Fibroblast of lung (primary cell): Measurements from ENCODE around the gene LRRC42. TPM values are rescaled to one million over a fixed set of nuclear protein-coding genes. Genes with fewer than 3 reads are reported as not detected.

Experiments
- DNase-seq, 2 donors: peaks; one replicate each; pipeline versions ENCODE4 v3.0.0 to v3.0.0-alpha.2; 2010; ENCODE audit warnings: low read depth in 2 of 2
- H2AFZ ChIP-seq: 2 replicates; pipeline ENCODE4 v1.5.1; 2012; ENCODE audit warnings: low read length, control low read depth, inconsistent platforms
- H3K27ac ChIP-seq: 2 replicates; pipeline ENCODE4 v1.5.1; 2011; ENCODE audit warnings: low read length, control low read depth; ENCODE audit not compliant: insufficient read depth
- H3K27me3 ChIP-seq: 2 replicates; pipeline ENCODE4 v1.5.1; 2011; ENCODE audit warnings: mild to moderate bottlenecking, low read length; ENCODE audit not compliant: control insufficient read depth, insufficient read depth
- H3K36me3 ChIP-seq: 2 replicates; pipeline ENCODE4 v1.5.1; 2011; ENCODE audit warnings: low read length; ENCODE audit not compliant: control insufficient read depth, insufficient read depth
- H3K4me1 ChIP-seq: 2 replicates; pipeline ENCODE4 v1.5.1; 2011; ENCODE audit warnings: low read length; ENCODE audit not compliant: control insufficient read depth, insufficient read depth; ENCODE audit errors: extremely low read depth
- H3K4me2 ChIP-seq: 2 replicates; pipeline ENCODE4 v1.5.1; 2011; ENCODE audit warnings: low read length, control low read depth; ENCODE audit not compliant: insufficient read depth; ENCODE audit errors: extremely low read depth
- H3K4me3 ChIP-seq, 4 experiments: fragments of 200-600 bp in 1 of 4; sonication (generic) in 1 of 4; replicated peaks in 1 of 4; 2 replicates each; pipeline ENCODE4 v1.5.1; 2011 to 2016; ENCODE audit warnings: low read length in 4 of 4, low read depth in 3 of 4, mild to moderate bottlenecking in 3 of 4, control low read depth in 2 of 4, inconsistent platforms in 1 of 4, mixed read lengths in 1 of 4; ENCODE audit not compliant: insufficient read depth in 1 of 4; ENCODE audit errors: control extremely low read depth in 1 of 4
- H3K79me2 ChIP-seq: 2 replicates; pipeline ENCODE4 v1.5.1; 2012; ENCODE audit warnings: mild to moderate bottlenecking, low read length, inconsistent platforms; ENCODE audit not compliant: control insufficient read depth, insufficient read depth
- H3K9ac ChIP-seq: 2 replicates; pipeline ENCODE4 v1.5.1; 2011; ENCODE audit warnings: mild to moderate bottlenecking, low read length, control low read depth; ENCODE audit not compliant: insufficient read depth
- H3K9me3 ChIP-seq: 2 replicates; pipeline ENCODE4 v1.5.1; 2012; ENCODE audit warnings: low read depth, low read length; ENCODE audit not compliant: control insufficient read depth, insufficient read depth
- H4K20me1 ChIP-seq: 2 replicates; pipeline ENCODE4 v1.5.1; 2011; ENCODE audit warnings: low read length; ENCODE audit not compliant: control insufficient read depth, insufficient read depth; ENCODE audit errors: extremely low read depth
- CTCF ChIP-seq, 2 donors: IDR thresholded peaks in 1 of 2; conservative IDR thresholded peaks in 1 of 2; 1 replicate in 1 of 2; 2 replicates in 1 of 2; pipeline ENCODE4 v1.5.1; 2011 to 2012; ENCODE audit warnings: low read length in 2 of 2, control low read depth in 1 of 2, inconsistent platforms in 1 of 2, low read depth in 1 of 2, mild to moderate bottlenecking in 1 of 2
- EZH2 ChIP-seq: IDR thresholded peaks from 2 replicates; pipeline ENCODE4 v1.5.1; 2012; ENCODE audit warnings: low read length, control low read depth, mild to moderate bottlenecking; ENCODE audit errors: missing control alignments
- polyA plus RNA-seq, 2 donors: library from polyadenylated mRNA; depleted of rRNA in 1 of 2; stranded (reverse) in 1 of 2; unstranded in 1 of 2; fragments of >200 nt; gene quantifications; 2 replicates each; pipeline ENCODE4 v1.2.1, GENCODE V29; 2011 to 2012; ENCODE audit warnings: missing spikeins in 1 of 2
- total RNA-seq: library from RNA; depleted of rRNA; stranded (reverse); fragments of >200 nt; gene quantifications from 2 replicates; pipeline ENCODE4 v1.2.1, GENCODE V29; 2014

Gene LRRC42
- total and polyA plus RNA-seq, 2 donors (not counting 1 experiment from before 2014, with no cell fraction given), result 34.0 to 50.2 TPM

- H3K27me3 ChIP-seq, result no peaks in the 10 kb centered on the region
- no peaks in the 10 kb centered on the region for H3K36me3 ChIP-seq
- H3K9me3 ChIP-seq, result no peaks in the 10 kb centered on the region
- H4K20me1 ChIP-seq, result no peaks in the 10 kb centered on the region
- TF ChIP-seq EZH2 (no peak), CTCF (conservative IDR thresholded peaks at IDR 0.05 in 1 of 2, IDR thresholded peaks at IDR 0.05 in 1 of 2; ENCODE audit: low read depth in 1 of 2, low read length in 2 of 2) (no peak)
- DNase-seq, result peak; percentile 79 to 80
- H3K27ac ChIP-seq, result no peak overlapping the region
- H3K9ac ChIP-seq, result no peak overlapping the region
- H3K79me2 ChIP-seq, result peaks cover 6% of the 10 kb centered on the region
- peak overlapping the region; percentile 15 for H3K4me2 ChIP-seq
- no peaks in the 10 kb centered on the region for H3K4me1 ChIP-seq
- no peak overlapping the region for H3K4me3 ChIP-seq
- H2AFZ ChIP-seq, result no peak overlapping the region
Measured at GRCh38 chr1:53938136-53938830, 7.9 kb upstream of the LRRC42 start.

GRCh38 chr1:53942127-53942957 lies 3.8 kb upstream of the LRRC42 start:
- Histone ChIP-seq H3K9ac (no peak overlapping the region), H3K4me2 (no peak overlapping the region), H3K4me3 (no peak overlapping the region), H2AFZ (no peak overlapping the region), H3K9me3 (no peaks in the 10 kb centered on the region), H3K27ac (no peak overlapping the region), H3K36me3 (no peaks in the 10 kb centered on the region), H4K20me1 (no peaks in the 10 kb centered on the region), H3K27me3 (no peaks in the 10 kb centered on the region), H3K79me2 (peaks cover 23% of the 10 kb centered on the region), H3K4me1 (no peaks in the 10 kb centered on the region)
- TF ChIP-seq EZH2 (no peak), CTCF (conservative IDR thresholded peaks at IDR 0.05 in 1 of 2, IDR thresholded peaks at IDR 0.05 in 1 of 2; ENCODE audit: low read depth in 1 of 2, low read length in 2 of 2) (no peak)
- no peak for DNase-seq

GRCh38 chr1:53943090-53943489 lies 3.1 kb upstream of the LRRC42 start:
- Histone ChIP-seq H3K27me3 (no peaks in the 10 kb centered on the region), H3K4me3 (no peak overlapping the region), H3K9ac (no peak overlapping the region), H3K79me2 (peaks cover 30% of the 10 kb centered on the region), H3K9me3 (no peaks in the 10 kb centered on the region), H3K4me2 (no peak overlapping the region), H3K4me1 (no peaks in the 10 kb centered on the region), H3K36me3 (no peaks in the 10 kb centered on the region), H2AFZ (no peak overlapping the region), H4K20me1 (no peaks in the 10 kb centered on the region), H3K27ac (no peak overlapping the region)
- DNase-seq, result no peak
- TF ChIP-seq CTCF (conservative IDR thresholded peaks at IDR 0.05 in 1 of 2, IDR thresholded peaks at IDR 0.05 in 1 of 2; ENCODE audit: low read depth in 1 of 2, low read length in 2 of 2) (no peak), EZH2 (no peak)
